H1 (cell line): Measurements from ENCODE around the gene SOX15. TPM values are rescaled to one million over a fixed set of nuclear protein-coding genes. Genes with fewer than 3 reads are reported as not detected.

Experiments used
- CHD1 ChIP-seq: IDR thresholded peaks from 2 replicates; pipeline ENCODE4 v1.6.1; 2012; ENCODE audit warnings: low read depth, low read length, improper control_type of control experiment
- JUN ChIP-seq: IDR thresholded peaks from 2 replicates; pipeline ENCODE4 v1.6.1; 2011; ENCODE audit warnings: low read depth, mild to moderate bottlenecking, improper control_type of control experiment, low read length
- RBBP5 ChIP-seq: IDR thresholded peaks from 2 replicates; pipeline ENCODE4 v1.7.1; 2012; ENCODE audit warnings: low read depth, mild to moderate bottlenecking, inconsistent platforms, low read length, moderate library complexity, borderline replicate concordance
- SIRT6 ChIP-seq: IDR thresholded peaks from one replicate; pipeline ENCODE4 v1.7.1; 2012; ENCODE audit warnings: low read length, inconsistent platforms
- SUZ12 ChIP-seq: fragments of 200-600 bp; sonication (generic); IDR thresholded peaks from 2 replicates; pipeline ENCODE4 v1.6.1; 2012; ENCODE audit warnings: mild to moderate bottlenecking, inconsistent platforms, low read length, moderate library complexity, mixed read lengths
- TEAD4 ChIP-seq: IDR thresholded peaks from 2 replicates; pipeline ENCODE4 v1.6.1; 2012; ENCODE audit warnings: low read depth, low read length, inconsistent platforms, mixed read lengths
- polyA plus RNA-seq, 7 experiments: library from polyadenylated mRNA; depleted of rRNA in 3 of 7; stranded (reverse) in 5 of 7; unstranded in 2 of 7; fragments of >200 nt in 5 of 7; fragments of 200-250 nt in 2 of 7; gene quantifications; 1 replicate in 5 of 7; 2 replicates in 1 of 7; 4 replicates in 1 of 7; pipeline versions ENCODE4 v1.2.1 to v1.2.3, GENCODE V29; 2011 to 2013; ENCODE audit warnings: missing spikeins in 2 of 7, mixed read lengths in 2 of 7
- total RNA-seq: library from RNA; stranded (reverse); fragmentation: NEBNext Ultra II Directional; extraction: Animal tissue kit (Norgen Biotek cat#: 25700); gene quantifications from 2 replicates; pipeline ENCODE4 v1.2.1, GENCODE V29; 2021
- TF ChIP-seq, protein P1 (sequence below): fragments of 300-600 bp; sonication (generic); IDR thresholded peaks from 2 replicates; pipeline ENCODE4 v1.7.1; 2012; ENCODE audit warnings: low read length, moderate library complexity, mild to moderate bottlenecking, inconsistent platforms; ENCODE audit not compliant: insufficient replicate concordance

SOX15 gene
- total and polyA plus RNA-seq, 2 of the 8 experiments (the other 6 are each of a cell fraction or from before 2014, with no cell fraction given): 14.3 to 26.8 TPM

DNA sequence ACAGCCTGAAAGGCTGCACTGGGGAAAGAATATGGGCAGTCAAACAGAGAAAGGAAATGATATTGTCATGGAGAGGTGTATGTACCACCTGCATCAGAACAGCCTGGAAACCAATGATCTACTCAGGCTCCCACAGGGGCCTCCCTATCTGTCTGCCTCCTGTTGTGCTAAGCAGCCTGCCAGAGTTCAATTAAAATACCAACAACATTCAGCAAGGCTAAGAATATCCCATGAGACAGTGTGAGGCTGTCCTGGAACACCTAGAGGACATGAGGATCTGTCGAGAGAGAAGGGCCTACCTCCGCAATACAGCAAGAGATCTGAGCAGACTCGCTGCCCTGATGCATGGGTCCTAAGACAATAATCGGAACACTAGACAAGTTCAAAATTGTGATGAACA is 16.4 kb upstream of the SOX15 start (continued):
- TF ChIP-seq, protein P1, sequence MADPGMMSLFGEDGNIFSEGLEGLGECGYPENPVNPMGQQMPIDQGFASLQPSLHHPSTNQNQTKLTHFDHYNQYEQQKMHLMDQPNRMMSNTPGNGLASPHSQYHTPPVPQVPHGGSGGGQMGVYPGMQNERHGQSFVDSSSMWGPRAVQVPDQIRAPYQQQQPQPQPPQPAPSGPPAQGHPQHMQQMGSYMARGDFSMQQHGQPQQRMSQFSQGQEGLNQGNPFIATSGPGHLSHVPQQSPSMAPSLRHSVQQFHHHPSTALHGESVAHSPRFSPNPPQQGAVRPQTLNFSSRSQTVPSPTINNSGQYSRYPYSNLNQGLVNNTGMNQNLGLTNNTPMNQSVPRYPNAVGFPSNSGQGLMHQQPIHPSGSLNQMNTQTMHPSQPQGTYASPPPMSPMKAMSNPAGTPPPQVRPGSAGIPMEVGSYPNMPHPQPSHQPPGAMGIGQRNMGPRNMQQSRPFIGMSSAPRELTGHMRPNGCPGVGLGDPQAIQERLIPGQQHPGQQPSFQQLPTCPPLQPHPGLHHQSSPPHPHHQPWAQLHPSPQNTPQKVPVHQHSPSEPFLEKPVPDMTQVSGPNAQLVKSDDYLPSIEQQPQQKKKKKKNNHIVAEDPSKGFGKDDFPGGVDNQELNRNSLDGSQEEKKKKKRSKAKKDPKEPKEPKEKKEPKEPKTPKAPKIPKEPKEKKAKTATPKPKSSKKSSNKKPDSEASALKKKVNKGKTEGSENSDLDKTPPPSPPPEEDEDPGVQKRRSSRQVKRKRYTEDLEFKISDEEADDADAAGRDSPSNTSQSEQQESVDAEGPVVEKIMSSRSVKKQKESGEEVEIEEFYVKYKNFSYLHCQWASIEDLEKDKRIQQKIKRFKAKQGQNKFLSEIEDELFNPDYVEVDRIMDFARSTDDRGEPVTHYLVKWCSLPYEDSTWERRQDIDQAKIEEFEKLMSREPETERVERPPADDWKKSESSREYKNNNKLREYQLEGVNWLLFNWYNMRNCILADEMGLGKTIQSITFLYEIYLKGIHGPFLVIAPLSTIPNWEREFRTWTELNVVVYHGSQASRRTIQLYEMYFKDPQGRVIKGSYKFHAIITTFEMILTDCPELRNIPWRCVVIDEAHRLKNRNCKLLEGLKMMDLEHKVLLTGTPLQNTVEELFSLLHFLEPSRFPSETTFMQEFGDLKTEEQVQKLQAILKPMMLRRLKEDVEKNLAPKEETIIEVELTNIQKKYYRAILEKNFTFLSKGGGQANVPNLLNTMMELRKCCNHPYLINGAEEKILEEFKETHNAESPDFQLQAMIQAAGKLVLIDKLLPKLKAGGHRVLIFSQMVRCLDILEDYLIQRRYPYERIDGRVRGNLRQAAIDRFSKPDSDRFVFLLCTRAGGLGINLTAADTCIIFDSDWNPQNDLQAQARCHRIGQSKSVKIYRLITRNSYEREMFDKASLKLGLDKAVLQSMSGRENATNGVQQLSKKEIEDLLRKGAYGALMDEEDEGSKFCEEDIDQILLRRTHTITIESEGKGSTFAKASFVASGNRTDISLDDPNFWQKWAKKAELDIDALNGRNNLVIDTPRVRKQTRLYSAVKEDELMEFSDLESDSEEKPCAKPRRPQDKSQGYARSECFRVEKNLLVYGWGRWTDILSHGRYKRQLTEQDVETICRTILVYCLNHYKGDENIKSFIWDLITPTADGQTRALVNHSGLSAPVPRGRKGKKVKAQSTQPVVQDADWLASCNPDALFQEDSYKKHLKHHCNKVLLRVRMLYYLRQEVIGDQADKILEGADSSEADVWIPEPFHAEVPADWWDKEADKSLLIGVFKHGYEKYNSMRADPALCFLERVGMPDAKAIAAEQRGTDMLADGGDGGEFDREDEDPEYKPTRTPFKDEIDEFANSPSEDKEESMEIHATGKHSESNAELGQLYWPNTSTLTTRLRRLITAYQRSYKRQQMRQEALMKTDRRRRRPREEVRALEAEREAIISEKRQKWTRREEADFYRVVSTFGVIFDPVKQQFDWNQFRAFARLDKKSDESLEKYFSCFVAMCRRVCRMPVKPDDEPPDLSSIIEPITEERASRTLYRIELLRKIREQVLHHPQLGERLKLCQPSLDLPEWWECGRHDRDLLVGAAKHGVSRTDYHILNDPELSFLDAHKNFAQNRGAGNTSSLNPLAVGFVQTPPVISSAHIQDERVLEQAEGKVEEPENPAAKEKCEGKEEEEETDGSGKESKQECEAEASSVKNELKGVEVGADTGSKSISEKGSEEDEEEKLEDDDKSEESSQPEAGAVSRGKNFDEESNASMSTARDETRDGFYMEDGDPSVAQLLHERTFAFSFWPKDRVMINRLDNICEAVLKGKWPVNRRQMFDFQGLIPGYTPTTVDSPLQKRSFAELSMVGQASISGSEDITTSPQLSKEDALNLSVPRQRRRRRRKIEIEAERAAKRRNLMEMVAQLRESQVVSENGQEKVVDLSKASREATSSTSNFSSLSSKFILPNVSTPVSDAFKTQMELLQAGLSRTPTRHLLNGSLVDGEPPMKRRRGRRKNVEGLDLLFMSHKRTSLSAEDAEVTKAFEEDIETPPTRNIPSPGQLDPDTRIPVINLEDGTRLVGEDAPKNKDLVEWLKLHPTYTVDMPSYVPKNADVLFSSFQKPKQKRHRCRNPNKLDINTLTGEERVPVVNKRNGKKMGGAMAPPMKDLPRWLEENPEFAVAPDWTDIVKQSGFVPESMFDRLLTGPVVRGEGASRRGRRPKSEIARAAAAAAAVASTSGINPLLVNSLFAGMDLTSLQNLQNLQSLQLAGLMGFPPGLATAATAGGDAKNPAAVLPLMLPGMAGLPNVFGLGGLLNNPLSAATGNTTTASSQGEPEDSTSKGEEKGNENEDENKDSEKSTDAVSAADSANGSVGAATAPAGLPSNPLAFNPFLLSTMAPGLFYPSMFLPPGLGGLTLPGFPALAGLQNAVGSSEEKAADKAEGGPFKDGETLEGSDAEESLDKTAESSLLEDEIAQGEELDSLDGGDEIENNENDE: no peak
- no peak for TF ChIP-seq TEAD4
- no peak for TF ChIP-seq RBBP5
- TF ChIP-seq SUZ12: no peak
- no peak for TF ChIP-seq JUN
- TF ChIP-seq SIRT6: no peak
- TF ChIP-seq CHD1: no peak
